Activated T-helper 1 cell treated with anti-CD3 and anti-CD28 coated beads, Interleukin-2, amount 50 U/mL, for 16 hours (primary cell): ENCODE results near the gene SRGAP1.
"Not testable (repeated sequence)": the region's sequence is repeated elsewhere in the genome, so short reads cannot be mapped to it uniquely, and the experiment has no call there.

Experiments used
- DNase-seq, 2 donors: peaks; one replicate each; pipeline ENCODE4 v3.0.0-alpha.2; 2020; ENCODE audit warnings: low read depth in 1 of 2, low spot score in 1 of 2

Gene SRGAP1

GRCh38 chr12:64147875-64148274 is 303.4 kb downstream of the SRGAP1 start:
- no peak for DNase-seq

DNA sequence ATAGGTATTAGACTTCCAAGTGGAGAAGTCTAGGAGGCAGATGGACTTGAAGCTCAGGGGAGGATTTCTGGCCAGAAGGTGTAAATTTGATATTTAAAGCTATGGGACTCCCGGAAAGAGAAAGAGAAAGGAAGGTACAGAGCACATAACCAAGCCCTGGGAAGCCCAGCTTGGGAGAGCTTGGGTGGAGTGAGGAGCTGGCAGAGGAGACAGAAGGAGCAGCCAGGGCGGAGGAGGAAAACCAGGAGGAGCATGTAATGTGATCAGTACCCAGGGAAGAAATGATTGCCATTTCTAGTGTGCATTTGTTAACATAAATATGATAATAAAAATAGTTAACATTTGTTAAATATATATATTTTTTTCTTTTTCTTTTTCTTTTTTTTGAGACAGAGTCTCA is 310.2 kb downstream of the SRGAP1 start:
- no peak for DNase-seq

GRCh38 chr12:64157110-64157509 is 312.6 kb downstream of the SRGAP1 start:
- DNase-seq: no peak

DNA sequence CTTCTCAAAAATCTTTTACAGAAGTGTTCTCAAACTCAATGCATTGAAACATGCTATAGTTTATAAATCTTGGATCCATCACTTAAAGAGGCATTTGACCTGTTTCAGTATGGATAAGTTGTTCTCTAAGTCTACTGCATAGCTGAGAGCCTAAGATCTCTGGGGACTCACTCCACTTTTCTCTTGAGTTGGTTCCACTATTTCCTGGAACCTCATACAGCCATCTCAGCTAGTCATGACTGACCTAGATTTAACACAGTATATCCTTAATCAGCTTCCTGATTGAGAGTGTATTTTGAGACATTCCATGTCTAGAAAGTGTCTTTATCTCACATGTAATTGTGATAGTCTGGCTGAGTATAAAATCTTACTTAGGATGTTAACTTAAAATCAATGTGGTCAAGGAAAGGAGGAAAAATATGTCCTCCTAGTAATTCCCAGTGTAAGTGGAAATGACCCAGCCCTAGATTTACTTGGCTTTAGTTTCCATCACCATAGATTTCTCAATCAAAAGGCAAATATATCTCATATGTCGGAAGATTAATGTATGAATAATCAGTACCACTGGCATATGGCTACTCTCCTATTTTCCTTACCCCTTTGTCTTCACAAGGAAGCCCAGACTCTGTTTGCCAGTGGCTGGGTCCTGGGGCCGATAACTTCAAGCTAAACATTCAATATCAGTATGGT is 315.7 kb downstream of the SRGAP1 start:
- no peak for DNase-seq

GRCh38 chr12:64160711-64161060 is 316.2 kb downstream of the SRGAP1 start:
- DNase-seq: no peak

DNA sequence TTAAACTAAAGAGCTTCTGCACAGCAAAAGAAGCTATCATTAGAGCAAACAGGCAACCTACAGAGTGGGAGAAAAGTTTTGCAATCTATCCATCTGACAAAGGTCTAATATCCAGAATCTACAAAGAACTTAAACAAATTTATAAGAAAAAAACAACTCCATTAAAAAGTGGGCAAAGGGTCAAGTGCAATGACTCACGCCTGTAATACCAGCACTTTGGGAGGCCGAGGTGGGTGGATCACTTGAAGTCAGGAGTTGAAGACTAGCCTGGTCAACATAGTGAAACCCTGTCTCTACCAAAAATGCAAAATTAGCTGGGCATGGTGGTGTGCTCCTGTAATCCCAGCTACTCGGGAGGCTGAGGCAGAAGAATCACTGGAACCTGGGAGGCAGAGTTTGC is 322.1 kb downstream of the SRGAP1 start:
- not testable (repeated sequence) for DNase-seq

GRCh38 chr12:64167041-64167440 is 322.5 kb downstream of the SRGAP1 start:
- not testable (repeated sequence) for DNase-seq

- DNase-seq: no peak
These were observed 325.5 kb downstream of the SRGAP1 start for GRCh38 chr12:64170024-64170423.

GRCh38 chr12:64170730-64171129 is 326.2 kb downstream of the SRGAP1 start:
- DNase-seq: no peak

- DNase-seq: no peak
These were observed 327.2 kb downstream of the SRGAP1 start for GRCh38 chr12:64171715-64172114.

DNA sequence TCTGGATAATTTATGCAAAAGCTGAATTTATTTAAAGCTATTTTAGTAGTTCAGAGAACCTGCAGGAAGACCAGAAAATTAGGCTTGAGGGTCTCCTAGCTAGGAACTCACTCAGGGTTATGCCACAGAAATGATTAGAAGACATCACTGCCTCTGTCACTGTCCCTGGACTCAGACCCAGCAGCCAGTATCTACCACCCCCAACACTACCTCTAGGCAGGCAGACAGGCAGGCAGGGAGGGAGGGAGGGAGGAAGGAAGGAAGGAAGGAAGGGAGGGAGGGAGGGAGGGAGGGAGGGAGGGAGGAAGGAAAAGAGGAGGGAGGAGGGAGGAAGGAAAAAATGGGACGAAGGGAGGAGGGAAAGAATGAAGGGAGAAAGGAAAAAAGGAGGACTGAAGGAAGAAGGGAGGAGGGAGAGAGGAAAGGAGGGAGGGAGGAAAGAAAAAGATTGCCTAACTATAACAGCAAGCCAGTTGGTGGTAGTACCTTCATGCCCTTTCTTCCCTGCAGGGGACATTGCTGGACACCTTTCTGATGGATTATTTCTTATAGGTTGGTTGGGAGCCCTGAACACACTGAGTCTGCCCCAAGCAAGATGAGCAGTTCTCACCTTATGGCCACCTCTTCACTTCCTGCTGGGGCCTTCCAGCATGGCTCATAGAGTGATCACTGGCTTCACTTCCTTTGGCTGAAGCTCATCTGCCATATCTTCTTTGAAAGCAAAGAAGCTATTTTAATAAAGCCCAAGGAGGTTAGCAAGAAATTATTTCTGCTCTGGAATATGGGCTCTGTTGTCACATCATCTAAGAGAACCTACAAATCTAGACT is 327.9 kb downstream of the SRGAP1 start:
- no peak for DNase-seq

DNA sequence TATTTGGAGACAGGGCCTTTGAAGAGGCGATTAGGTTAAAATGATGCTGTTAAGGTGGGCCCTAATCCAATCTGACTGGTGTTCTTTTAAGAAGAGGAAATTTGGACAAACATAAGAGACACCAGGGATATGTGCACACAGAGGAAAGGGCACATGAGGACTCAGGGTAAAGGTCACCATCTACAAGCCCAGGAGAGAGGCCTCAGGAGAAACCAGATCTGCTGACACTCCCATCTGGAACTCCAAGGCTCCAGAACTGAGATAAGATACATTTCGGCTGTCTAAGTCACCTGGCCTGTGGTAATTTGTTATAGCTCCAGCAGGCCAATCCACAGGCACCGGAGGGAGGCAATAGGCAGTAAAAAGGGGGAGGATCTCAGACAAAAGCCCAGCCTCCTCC is 329.0 kb downstream of the SRGAP1 start:
- no peak for DNase-seq

DNA sequence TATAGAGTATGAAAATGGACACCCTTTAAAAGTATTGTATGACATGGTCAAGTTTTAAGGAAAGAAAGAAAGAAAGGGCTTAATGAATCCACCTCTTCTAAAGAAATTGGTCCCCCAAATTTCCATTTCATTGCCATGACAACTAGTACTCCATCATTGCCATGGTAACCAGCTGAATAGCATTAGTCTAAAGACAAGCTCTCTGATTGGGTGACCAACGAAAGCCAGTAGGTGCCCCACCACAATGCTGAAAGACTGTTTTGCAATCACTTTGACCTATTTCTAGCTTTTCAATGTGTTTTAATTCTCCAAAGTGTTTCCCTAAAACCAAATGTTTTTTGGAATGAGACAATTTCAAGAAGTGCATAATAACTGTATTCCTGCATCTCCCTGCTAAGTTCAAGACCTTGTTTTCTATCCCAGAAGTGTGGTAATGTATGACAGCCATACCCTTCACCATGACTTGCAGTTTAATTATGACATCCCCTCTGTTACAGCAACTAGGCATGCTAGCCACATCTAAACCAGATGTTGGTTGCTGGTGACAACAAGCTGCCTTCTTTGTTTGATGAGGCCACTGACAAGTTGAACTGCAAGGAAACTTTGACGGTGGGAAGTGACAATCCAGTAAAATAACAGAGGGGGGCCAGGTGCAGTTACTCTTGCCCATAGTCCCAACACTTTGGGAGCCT is 330.9 kb downstream of the SRGAP1 start:
- no peak for DNase-seq

- no peak for DNase-seq
These were observed 332.5 kb downstream of the SRGAP1 start for GRCh38 chr12:64177001-64177400.

DNA sequence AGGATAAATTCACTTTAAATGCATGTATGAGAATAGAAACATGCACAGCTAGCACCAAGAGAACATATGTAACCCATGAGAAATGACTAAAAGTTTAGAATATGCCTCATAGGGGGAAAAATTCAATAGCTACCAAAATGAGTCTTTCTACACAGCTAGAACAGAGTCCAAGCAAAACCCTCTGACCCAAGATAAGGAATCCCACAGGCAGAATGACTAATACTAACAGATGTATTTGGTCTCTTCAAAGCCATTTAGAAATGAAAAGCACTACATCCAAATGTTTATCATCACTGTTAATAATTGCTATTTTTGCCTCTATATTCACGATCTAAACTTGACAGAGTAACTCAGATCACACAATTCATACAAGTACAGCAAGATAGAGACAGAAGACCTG is 333.6 kb downstream of the SRGAP1 start:
- no peak for DNase-seq

- DNase-seq: no peak
These were observed 336.5 kb downstream of the SRGAP1 start for GRCh38 chr12:64180951-64181350.

DNA sequence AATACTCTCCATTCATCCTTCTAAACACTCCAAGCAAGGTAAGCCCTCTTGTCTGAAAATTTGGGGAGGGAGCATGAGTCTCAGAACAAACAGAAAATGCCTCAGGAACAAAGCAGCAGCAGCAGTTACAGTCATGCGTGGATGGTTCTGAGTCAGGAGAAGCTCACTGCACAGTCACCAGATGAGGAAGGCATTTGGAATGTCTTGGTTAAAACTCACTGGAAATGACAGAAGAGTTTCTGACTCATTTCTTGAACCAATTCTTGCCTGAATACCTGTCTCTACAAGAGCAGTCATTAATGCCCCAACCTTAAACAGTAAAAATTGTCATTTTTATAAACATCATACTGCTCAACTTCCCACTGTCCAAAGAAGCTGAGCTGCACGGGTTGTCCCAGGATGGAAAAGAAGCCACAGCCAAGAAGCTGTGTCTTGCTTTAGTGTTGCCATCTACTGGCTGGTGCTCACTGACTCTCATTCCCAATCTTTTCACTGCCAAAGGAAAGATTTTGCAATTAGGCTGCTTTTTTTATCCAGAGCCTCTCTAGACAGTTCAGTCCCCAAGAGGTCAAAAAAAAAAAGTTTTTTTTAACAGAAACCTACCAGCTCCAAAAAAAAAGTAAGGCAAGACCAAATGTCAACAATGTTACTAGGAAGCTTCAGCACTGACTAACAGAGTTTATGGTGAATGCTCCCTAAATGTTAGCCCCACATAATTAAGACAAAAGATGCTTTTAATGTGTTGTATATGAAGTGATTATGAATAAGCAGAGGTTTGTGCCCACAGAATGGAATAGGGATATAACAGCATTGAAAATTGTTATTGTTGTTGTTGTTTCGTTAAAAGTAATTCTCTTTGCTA is 337.2 kb downstream of the SRGAP1 start:
- no peak for DNase-seq

DNA sequence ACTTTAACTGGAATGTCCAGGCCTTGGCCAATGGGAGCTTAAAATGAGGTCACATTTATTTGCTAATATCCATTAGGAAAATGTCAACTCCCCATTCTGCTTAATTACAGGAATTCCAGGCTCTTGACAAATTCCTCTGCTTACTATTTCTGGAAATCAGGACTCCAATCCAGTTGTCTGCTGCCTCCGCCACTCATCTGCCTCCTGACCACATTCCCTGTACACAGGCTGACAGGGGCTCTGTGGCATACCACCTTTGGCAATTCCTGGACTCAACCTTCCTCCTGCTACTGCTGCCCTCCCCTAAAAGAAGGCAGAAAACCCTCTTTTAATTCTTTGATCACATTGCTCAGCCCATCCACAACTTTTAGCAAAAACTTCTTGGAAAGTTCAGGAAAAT is 339.7 kb downstream of the SRGAP1 start:
- no peak for DNase-seq

GRCh38 chr12:64186789-64187188 is 342.3 kb downstream of the SRGAP1 start:
- no peak for DNase-seq

DNA sequence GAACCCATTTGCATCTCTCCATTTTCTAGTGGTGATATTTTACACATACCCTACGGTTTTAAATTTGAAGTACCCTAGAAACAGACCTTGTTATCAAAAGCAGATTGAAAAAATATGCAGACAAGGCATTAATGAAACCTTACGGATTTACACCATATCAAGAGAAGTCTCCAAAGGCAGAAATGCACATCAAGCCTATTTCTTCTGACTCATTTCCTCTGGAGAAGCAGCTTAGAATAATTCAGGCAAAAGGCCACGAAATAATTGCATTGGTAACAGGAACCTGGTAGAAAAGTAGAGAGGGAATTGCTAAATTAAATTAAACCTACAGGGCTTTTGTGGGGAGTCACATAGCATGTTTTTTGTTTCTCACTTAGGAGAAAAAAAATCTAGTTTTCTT is 342.9 kb downstream of the SRGAP1 start:
- no peak for DNase-seq

DNA sequence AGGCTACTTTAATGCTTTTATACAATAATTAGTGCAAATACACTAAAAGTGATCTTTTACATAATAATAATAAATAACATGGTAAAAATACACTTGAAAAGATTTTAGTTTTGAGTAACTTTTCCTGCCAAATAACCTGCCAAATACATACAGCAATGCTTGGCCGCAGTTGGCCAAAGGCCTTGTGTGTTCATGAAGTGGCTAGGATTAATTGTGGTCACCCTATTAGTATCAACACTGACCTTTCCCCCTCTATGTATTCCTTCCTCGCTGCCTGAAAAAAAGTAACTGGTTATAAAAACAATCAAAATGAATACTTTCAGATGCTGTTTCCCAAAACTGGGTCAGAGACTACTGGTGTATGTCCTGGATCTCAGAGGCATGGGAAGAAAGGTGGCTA is 343.3 kb downstream of the SRGAP1 start:
- no peak for DNase-seq
